AG04449 (cell line): ENCODE data around the gene MAP2K7.

ENCODE experiments used
- CTCF ChIA-PET: fragments of 350-600 bp; formaldehyde crosslinking; extraction: SDS; loops from one replicate; lab custom pipeline; 2021; ENCODE audit warnings: antibody characterized with exemption; lab: Yijun Ruan, JAX
- POLR2A ChIA-PET: fragments of 400-600, 350-600 bp; formaldehyde crosslinking; extraction: SDS; loops from one replicate; lab custom pipeline; 2020; ENCODE audit warnings: antibody characterized with exemption, inconsistent platforms; lab: Yijun Ruan, JAX
- DNase-seq: peaks from one replicate; pipeline ENCODE4 v3.0.0-alpha.2; 2010; ENCODE audit warnings: low read depth, low spot score
- H3K4me3 ChIP-seq: 2 replicates; pipeline ENCODE4 v1.5.1; 2011; ENCODE audit warnings: low read depth, mild to moderate bottlenecking, control low read depth, low read length
- TF ChIP-seq, protein P1 (sequence below): IDR thresholded peaks from one replicate; pipeline ENCODE4 v1.5.1; 2011; ENCODE audit warnings: mild to moderate bottlenecking, moderate library complexity, low read length, control low read depth, inconsistent platforms; ENCODE audit not compliant: insufficient read depth; ENCODE audit errors: missing control alignments

The MAP2K7 gene

DNA sequence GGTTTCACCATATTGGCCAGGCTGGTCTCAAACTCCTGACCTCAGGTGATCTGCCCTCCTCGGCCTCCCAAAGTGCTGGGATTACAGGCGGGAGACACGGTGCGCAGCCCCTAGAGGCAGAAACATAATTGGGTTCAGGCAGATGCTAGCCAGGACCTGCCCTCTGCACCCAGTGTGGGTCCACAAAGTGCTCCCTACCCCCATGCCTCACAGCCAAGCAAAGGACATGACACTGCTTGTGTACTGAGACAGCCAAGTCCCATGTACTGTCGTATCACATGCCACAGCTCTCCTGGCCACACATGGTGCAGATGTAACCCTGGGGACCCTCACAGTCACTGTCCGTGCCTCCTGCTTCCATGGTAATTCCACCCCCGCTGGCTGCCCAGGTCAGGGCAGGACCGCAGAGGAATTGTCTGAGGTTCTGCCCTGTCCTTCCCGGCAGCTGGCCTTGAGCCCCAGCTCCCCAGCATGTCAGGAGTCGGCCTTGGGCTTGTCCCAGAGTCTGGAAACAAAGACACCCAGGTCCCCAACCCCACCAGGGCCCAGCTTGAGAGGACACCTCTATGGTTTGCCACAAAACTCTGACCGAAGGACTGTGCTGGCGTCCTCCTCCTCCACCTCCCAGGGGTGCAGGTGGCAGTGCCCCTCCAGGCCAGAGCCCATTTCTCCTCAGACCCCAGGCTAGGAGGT lies 37.1 kb upstream of the MAP2K7 start:
- ChIA-PET CTCF (interaction anchor here (1.6 to 2.3 kb wide), 2 partner anchors 9 to 13 kb away, joined by 4 to 13 read pairs; no protein-coding TSS in a partner anchor), POLR2A (no interaction called here)
- TF ChIP-seq, protein P1, sequence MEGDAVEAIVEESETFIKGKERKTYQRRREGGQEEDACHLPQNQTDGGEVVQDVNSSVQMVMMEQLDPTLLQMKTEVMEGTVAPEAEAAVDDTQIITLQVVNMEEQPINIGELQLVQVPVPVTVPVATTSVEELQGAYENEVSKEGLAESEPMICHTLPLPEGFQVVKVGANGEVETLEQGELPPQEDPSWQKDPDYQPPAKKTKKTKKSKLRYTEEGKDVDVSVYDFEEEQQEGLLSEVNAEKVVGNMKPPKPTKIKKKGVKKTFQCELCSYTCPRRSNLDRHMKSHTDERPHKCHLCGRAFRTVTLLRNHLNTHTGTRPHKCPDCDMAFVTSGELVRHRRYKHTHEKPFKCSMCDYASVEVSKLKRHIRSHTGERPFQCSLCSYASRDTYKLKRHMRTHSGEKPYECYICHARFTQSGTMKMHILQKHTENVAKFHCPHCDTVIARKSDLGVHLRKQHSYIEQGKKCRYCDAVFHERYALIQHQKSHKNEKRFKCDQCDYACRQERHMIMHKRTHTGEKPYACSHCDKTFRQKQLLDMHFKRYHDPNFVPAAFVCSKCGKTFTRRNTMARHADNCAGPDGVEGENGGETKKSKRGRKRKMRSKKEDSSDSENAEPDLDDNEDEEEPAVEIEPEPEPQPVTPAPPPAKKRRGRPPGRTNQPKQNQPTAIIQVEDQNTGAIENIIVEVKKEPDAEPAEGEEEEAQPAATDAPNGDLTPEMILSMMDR = no peak
- DNase-seq = no peak
- no peak overlapping the region for H3K4me3 ChIP-seq

DNA sequence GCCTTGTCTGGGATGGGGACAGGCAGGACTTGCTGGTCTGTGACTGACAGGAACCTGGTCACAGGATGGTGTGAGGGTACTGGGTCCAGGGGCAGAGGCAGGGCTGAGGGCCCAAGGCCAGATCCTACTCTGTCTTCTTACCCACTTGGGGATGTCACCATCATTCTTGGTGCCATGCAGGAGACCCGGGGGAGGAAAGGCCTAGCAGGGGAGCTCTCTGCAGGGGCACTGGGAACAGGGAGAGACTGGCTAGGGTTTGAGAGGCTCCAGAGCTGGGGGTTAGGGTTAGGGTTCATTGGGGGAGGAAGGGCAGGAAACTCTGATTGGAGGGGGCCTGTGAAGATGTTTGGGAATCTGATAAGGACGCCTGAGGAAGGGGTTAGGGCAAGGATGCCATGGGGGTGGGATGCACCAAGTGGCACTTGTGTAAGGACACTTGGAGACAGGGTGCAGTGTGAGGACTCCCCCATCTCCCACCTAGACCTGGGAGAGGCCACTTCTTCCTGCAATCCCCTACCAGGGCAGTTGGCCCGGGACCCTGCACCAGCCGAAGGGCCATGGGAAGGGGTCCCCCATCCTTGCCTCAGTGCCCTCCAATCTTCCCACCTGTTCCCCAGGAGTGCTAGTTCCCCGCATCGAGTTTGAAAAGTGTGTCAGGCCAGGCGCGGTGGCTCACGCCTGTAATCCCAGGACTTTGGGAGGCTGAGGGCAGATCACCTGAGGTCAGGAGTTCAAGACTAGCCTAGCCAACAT lies 36.4 kb upstream of the MAP2K7 start:
- no peak overlapping the region for H3K4me3 ChIP-seq
- DNase-seq = no peak
- TF ChIP-seq, protein P1 = no peak
- POLR2A ChIA-PET = no interaction called here
- CTCF ChIA-PET = interaction anchor here (2.3 to 3.1 kb wide), 2 partner anchors 8 to 14 kb away, joined by 13 to 61 read pairs; no protein-coding TSS in a partner anchor

DNA sequence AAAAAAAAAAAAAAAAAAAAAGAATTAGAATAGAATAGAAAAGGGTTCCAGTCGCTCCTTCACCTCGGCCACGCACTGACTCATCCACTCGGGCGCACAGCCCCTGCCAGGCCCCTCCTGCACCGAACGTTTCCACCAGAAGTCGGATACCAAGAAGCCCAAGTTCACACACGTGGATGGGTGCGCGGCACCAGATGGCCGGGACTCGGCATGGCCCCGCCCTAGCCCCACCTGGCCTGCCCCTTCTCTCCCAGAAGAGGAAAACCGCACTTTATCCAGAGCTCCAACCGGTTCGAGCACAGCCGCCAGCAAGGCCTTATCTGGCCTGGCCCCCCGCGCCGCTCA lies 35.4 kb upstream of the MAP2K7 start:
- TF ChIP-seq, protein P1 = no peak
- DNase-seq = no peak
- ChIA-PET POLR2A (interaction anchor here (1.5 to 1.7 kb wide), 2 partner anchors 36 to 52 kb away, joined by 6 read pairs; partner anchors contain the start of genes MAP2K7 and SNAPC2), CTCF (interaction anchor here (0.7 to 3.1 kb wide), 19 partner anchors 9 to 395 kb away, joined by 3 to 61 read pairs (median 8); partner anchors contain the start of genes LRRC8E, MAP2K7, SNAPC2 and TIMM44)
- no peak overlapping the region for H3K4me3 ChIP-seq

DNA sequence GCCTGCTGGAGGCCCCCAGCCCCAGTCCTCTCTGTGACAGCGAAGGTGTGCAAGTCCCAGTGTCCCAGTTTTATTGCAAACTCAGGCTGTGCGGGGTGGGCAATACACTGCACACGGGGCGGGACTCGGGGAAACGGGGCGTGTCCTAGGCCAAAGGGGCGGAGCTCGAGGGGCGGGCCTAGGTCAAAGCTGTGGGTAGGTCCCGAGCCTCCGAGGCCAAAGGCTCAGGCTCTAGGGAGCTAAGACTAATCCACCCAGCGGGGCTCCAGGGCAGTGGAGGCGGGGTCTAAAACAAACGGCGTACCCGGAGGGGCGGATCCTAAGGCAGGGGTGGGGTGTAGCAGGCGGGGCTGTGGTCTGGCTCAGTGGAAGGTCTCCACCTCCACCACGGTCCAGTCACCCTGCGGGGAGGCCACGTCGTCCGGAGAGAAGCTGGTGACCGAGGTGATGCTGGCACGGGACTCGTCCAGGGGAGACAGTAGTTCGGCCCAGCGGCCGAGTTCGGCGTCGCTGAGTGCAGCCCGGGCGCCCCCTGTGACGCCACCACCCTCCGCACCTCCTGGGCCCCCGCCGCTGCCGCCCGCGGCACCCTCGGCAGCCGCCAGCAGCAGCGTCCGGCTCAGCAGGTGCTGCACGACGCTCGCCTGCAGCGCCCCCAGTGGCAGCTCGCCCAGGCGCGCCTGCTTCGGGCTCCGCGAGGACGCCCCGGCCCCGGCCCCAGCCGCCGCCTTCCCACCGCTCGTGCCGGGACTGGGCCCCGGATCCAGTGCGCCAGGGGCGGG lies 34.8 kb upstream of the MAP2K7 start:
- H3K4me3 ChIP-seq = peak overlapping the region; percentile 50
- no peak for DNase-seq
- POLR2A ChIA-PET = interaction anchor here (0.7 to 1.7 kb wide), 3 partner anchors 35 to 136 kb away, joined by 3 to 6 read pairs (median 6); partner anchors contain the start of genes ELAVL1, MAP2K7 and SNAPC2
- TF ChIP-seq, protein P1 = peak; percentile 73
- CTCF ChIA-PET = interaction anchor here (0.7 to 3.1 kb wide), 24 partner anchors 10 to 395 kb away, joined by 3 to 61 read pairs (median 7); partner anchors contain the start of genes LRRC8E, MAP2K7, SNAPC2 and TIMM44

DNA sequence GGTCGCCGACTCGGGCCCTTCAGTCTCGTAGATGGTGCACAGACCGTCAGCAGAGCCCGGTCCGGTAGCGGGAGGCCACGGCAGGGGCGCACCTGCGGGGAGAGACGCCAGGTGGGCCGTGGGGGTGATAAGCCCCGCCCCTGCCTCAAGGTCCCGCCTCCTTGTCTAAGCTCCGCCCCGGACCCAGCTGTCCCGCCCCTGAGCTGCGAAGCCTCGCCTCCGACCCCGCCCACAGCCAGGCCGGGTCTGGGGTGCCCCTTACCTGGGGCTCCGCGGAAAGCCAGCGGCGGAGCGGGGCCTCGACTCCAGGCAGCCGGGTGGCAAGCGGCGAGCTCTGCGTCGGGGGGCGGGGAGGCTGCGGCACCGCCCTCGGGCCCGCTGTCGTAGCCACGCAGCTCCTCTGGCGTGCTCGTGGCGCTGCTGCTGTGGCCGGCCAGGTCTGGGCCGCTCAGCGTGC lies 34.2 kb upstream of the MAP2K7 start:
- ChIA-PET CTCF (interaction anchor here (0.8 to 3.1 kb wide), 22 partner anchors 9 to 301 kb away, joined by 3 to 61 read pairs (median 8); partner anchors contain the start of genes LRRC8E, MAP2K7, SNAPC2 and TIMM44), POLR2A (interaction anchor here (0.5 to 1.7 kb wide), 4 partner anchors 34 to 136 kb away, joined by 3 to 6 read pairs (median 4); partner anchors contain the start of genes ELAVL1, MAP2K7 and SNAPC2)
- peak overlapping the region; percentile 50 for H3K4me3 ChIP-seq
- TF ChIP-seq, protein P1 = peak; percentile 1
- no peak for DNase-seq
